ENCODE results near the gene PLEKHH2. TPM values are rescaled to one million over a fixed set of nuclear protein-coding genes. Genes with fewer than 3 reads are reported as not detected.
"Not testable (repeated sequence)": the region's sequence is repeated elsewhere in the genome, so short reads cannot be mapped to it uniquely, and the experiment has no call there.

Gene PLEKHH2
- total and polyA plus RNA-seq, 10 donors = 0.91 to 21.9 (median 14.6) TPM

- WGBS, 5 donors = 67 to 75% (median 70%) methylated on average over 11 of the region's 11 CpGs
- Histone ChIP-seq H3K27me3 (replicated peaks in 1 of 7) (peaks cover 0 to 44% (median 8%) of the 10 kb centered on the region in 7 donors), H3K36me3 (no peaks in the 10 kb centered on the region), H3K27ac (no peak overlapping the region), H3K4me3 (no peak overlapping the region), H3K4me1 (peaks cover 0 to 9% (median 4%) of the 10 kb centered on the region in 6 donors), H3K9me3 (peaks cover 0 to 15% (median 3%) of the 10 kb centered on the region in 8 donors)
- intact Hi-C loops (cut with DNase I; ENCODE audit: low total_unique reads) = no loop called here
- DNase-seq = no peak
- TF ChIP-seq POLR2AphosphoS5 (IDR thresholded peaks at IDR 0.05) = no peak
- no peak for TF ChIP-seq POLR2A (IDR thresholded peaks at IDR 0.05)
- no peak for TF ChIP-seq CTCF (IDR thresholded peaks at IDR 0.05 in 8 of 11, conservative IDR thresholded peaks at IDR 0.05 in 3 of 11)
Measured at GRCh38 chr2:43631618-43632317, 5.3 kb upstream of the PLEKHH2 start.

GRCh38 chr2:43634604-43635306, 2.3 kb upstream of the PLEKHH2 start:
- WGBS, 5 donors = 64 to 77% (median 66%) methylated on average over 6 of the region's 6 CpGs
- peaks cover 0 to 12% (median 8%) of the 10 kb centered on the region in 8 donors for H3K9me3 ChIP-seq

GRCh38 chr2:43636153-43636552, 907 bp upstream of the PLEKHH2 start:
- DNase-seq; H3K36me3 ChIP-seq; H3K27ac ChIP-seq; H3K4me3 ChIP-seq; intact Hi-C loops (cut with DNase I; ENCODE audit: low total_unique reads): not testable (repeated sequence)
- H3K27me3 ChIP-seq (replicated peaks in 1 of 7) = peaks cover 0 to 54% (median 12%) of the 10 kb centered on the region in 7 donors
- H3K4me1 ChIP-seq = peaks cover 0 to 22% (median 11%) of the 10 kb centered on the region in 6 donors
- peaks cover 0 to 19% (median 10%) of the 10 kb centered on the region in 8 donors for H3K9me3 ChIP-seq
- WGBS, 5 donors = 94 to 97% (median 96%) methylated on average over 12 of the region's 12 CpGs

More at GRCh38 chr2:43634604-43635306, 2.3 kb upstream of the PLEKHH2 start:
- intact Hi-C loops (cut with DNase I; ENCODE audit: low total_unique reads) = no loop called here
- Histone ChIP-seq H3K36me3 (no peaks in the 10 kb centered on the region), H3K27me3 (replicated peaks in 1 of 7) (peaks cover 0 to 54% (median 12%) of the 10 kb centered on the region in 7 donors), H3K4me3 (no peak overlapping the region), H3K4me1 (peaks cover 0 to 22% (median 11%) of the 10 kb centered on the region in 6 donors), H3K27ac (peak overlapping the region in 6 of 8 donors; percentile 34 to 54 (median 46))
- DNase-seq = no peak
- no peak for TF ChIP-seq CTCF (IDR thresholded peaks at IDR 0.05 in 8 of 11, conservative IDR thresholded peaks at IDR 0.05 in 3 of 11)
- TF ChIP-seq POLR2AphosphoS5 (IDR thresholded peaks at IDR 0.05) = no peak
- no peak for TF ChIP-seq POLR2A (IDR thresholded peaks at IDR 0.05)

- Histone ChIP-seq H3K9me3 (peaks cover 0 to 19% (median 10%) of the 10 kb centered on the region in 8 donors), H3K36me3 (no peaks in the 10 kb centered on the region), H3K4me3 (peak overlapping the region; percentile 59 to 80 (median 68)), H3K4me1 (peaks cover 0 to 22% (median 11%) of the 10 kb centered on the region in 6 donors), H3K27ac (peak overlapping the region in 5 of 8 donors; percentile 75 to 83 (median 80)), H3K27me3 (replicated peaks in 1 of 7) (peaks cover 0 to 54% (median 12%) of the 10 kb centered on the region in 7 donors)
- TF ChIP-seq POLR2A (IDR thresholded peaks at IDR 0.05) (no peak), POLR2AphosphoS5 (IDR thresholded peaks at IDR 0.05) (no peak), CTCF (IDR thresholded peaks at IDR 0.05 in 8 of 11, conservative IDR thresholded peaks at IDR 0.05 in 3 of 11) (no peak)
- 5 to 22% (median 16%) methylated on average over 9 to 10 of the region's 10 CpGs for WGBS, 5 donors
- DNase-seq = no peak
- intact Hi-C loops (cut with DNase I; ENCODE audit: low total_unique reads) = no loop called here
Measured at GRCh38 chr2:43636621-43637020, 439 bp upstream of the PLEKHH2 start.
